ENCODE data around the gene ZFP64. TPM values are rescaled to one million over a fixed set of nuclear protein-coding genes. Genes with fewer than 3 reads are reported as not detected.

ZFP64 gene
- total RNA-seq = 10 to 100 TPM in 2 of 3 donors, 1 to 10 TPM in 1; 8.5 to 13.0 (median 11.5) TPM

- no peaks in the 10 kb centered on the region for H3K27me3 ChIP-seq
- H3K36me3 ChIP-seq = no peaks in the 10 kb centered on the region
- H3K4me1 ChIP-seq = no peaks in the 10 kb centered on the region
- H3K4me3 ChIP-seq = peak within 1 kb of the TSS; percentile 75 to 91 (median 91)
- peak in 1 of 3 donors; percentile 39 for TF ChIP-seq POLR2AphosphoS5 (IDR thresholded peaks at IDR 0.05)
- no peak for TF ChIP-seq CTCF (IDR thresholded peaks at IDR 0.05)
- H3K27ac ChIP-seq = peak within 1 kb of the TSS; percentile 89 to 91
- intact Hi-C loops (cut with DNase I; ENCODE audit: low total_unique reads) = no loop called here
- peak; percentile 39 to 61 for DNase-seq (ENCODE audit: low spot score in 2 of 2)
- no peaks in the 10 kb centered on the region for H3K9me3 ChIP-seq
Measured at GRCh38 chr20:52191132-52191915, at the start of gene ZFP64. Gene ZFP64 (minus strand): TSS chr20:52191779. CDS start chr20:52191636, 143 bp downstream.

GRCh38 chr20:52240802-52241201 is 49.2 kb upstream of the ZFP64 start:
- no peaks in the 10 kb centered on the region for H3K27me3 ChIP-seq
- intact Hi-C loops (cut with DNase I; ENCODE audit: low total_unique reads) = no loop called here
- no peak overlapping the region for H3K27ac ChIP-seq
- DNase-seq (ENCODE audit: low spot score in 2 of 2) = no peak
- H3K9me3 ChIP-seq = no peaks in the 10 kb centered on the region
- H3K4me3 ChIP-seq = no peak overlapping the region
- H3K4me1 ChIP-seq = no peaks in the 10 kb centered on the region
- H3K36me3 ChIP-seq = no peaks in the 10 kb centered on the region
- no peak for TF ChIP-seq POLR2AphosphoS5 (IDR thresholded peaks at IDR 0.05)
- TF ChIP-seq CTCF (IDR thresholded peaks at IDR 0.05) = no peak
- TF ChIP-seq POLR2A (IDR thresholded peaks at IDR 0.05) = no peak

GRCh38 chr20:52239102-52239501 is 47.5 kb upstream of the ZFP64 start:
- peak in 1 of 2 donors; percentile 19 for DNase-seq (ENCODE audit: low spot score in 2 of 2)
- Histone ChIP-seq H3K4me3 (no peak overlapping the region), H3K36me3 (no peaks in the 10 kb centered on the region), H3K9me3 (no peaks in the 10 kb centered on the region), H3K27ac (no peak overlapping the region), H3K27me3 (no peaks in the 10 kb centered on the region), H3K4me1 (no peaks in the 10 kb centered on the region)
- TF ChIP-seq POLR2A (IDR thresholded peaks at IDR 0.05) (no peak), CTCF (IDR thresholded peaks at IDR 0.05) (no peak)
- intact Hi-C loops (cut with DNase I; ENCODE audit: low total_unique reads) = no loop called here

GRCh38 chr20:52236292-52236691 is 44.7 kb upstream of the ZFP64 start:
- TF ChIP-seq POLR2A (IDR thresholded peaks at IDR 0.05) = no peak
- TF ChIP-seq POLR2AphosphoS5 (IDR thresholded peaks at IDR 0.05) = no peak
- no peak for TF ChIP-seq CTCF (IDR thresholded peaks at IDR 0.05)
- intact Hi-C loops (cut with DNase I; ENCODE audit: low total_unique reads) = no loop called here
- DNase-seq (ENCODE audit: low spot score in 2 of 2) = no peak
- H3K4me3 ChIP-seq = no peak overlapping the region
- H3K36me3 ChIP-seq = no peaks in the 10 kb centered on the region
- H3K27me3 ChIP-seq = no peaks in the 10 kb centered on the region
- no peaks in the 10 kb centered on the region for H3K4me1 ChIP-seq
- H3K27ac ChIP-seq = no peak overlapping the region
- no peaks in the 10 kb centered on the region for H3K9me3 ChIP-seq

- intact Hi-C loops (cut with DNase I; ENCODE audit: low total_unique reads) = no loop called here
- DNase-seq (ENCODE audit: low spot score in 2 of 2) = no peak
- H3K9me3 ChIP-seq = no peaks in the 10 kb centered on the region
- H3K27me3 ChIP-seq = no peaks in the 10 kb centered on the region
- TF ChIP-seq POLR2A (IDR thresholded peaks at IDR 0.05) (no peak), POLR2AphosphoS5 (IDR thresholded peaks at IDR 0.05) (no peak), CTCF (IDR thresholded peaks at IDR 0.05) (no peak)
- H3K4me3 ChIP-seq = no peak overlapping the region
- no peaks in the 10 kb centered on the region for H3K36me3 ChIP-seq
- no peaks in the 10 kb centered on the region for H3K4me1 ChIP-seq
- no peak overlapping the region for H3K27ac ChIP-seq
Measured at GRCh38 chr20:52235129-52235528, 43.5 kb upstream of the ZFP64 start.
